ENCODE results near the gene FGD2. TPM values are rescaled to one million over a fixed set of nuclear protein-coding genes. Genes with fewer than 3 reads are reported as not detected.

Gene FGD2
- total RNA-seq, 1 experiment from 2014 or later = 0.10 TPM

DNA sequence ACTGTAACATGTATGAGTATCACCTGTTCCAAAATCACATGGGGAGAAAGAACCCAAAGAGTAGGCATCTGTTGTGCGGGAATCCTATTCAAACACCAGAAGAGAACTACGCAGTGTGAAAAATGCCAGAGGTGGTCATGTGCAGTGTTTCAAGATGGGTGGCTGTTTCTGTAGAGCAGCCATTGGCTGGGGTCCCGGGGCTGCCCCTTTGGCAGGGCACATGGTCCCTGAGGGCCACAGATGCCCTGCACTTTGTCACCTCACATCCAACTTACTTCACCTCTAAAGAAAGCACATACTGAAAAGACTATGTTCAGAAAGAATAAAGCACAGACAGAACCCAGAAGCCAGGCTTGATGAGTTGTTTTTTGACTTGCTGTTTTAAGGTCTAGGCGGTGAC is 31.8 kb upstream of the FGD2 start:
- BruUV-seq (replicated peaks) = no TSS peak
- intact Hi-C loops (cut with micrococcal nuclease) = no loop called here
- CTCF ChIA-PET = no interaction called here

More for the DNA sequence above, 31.8 kb upstream of the FGD2 start:
- H4K20me1 ChIP-seq (ENCODE audit: insufficient read depth) = no peaks in the 10 kb centered on the region
- peaks cover 72 to 90% of the 10 kb centered on the region in 2 experiments for H3K36me3 ChIP-seq (ENCODE audit: control insufficient read depth in 1 of 2, insufficient read depth in 2 of 2, low read length in 2 of 2)
- H3K9me2 ChIP-seq (ENCODE audit: insufficient read depth) = no peaks in the 10 kb centered on the region
- ChIA-PET POLR2A (no interaction called here), RAD21 (ENCODE audit: low non-redundant PET in 1 of 2, low total read pairs in 2 of 2, uncharacterized antibody in 2 of 2, unreplicated experiment in 2 of 2) (no interaction called here)
- TF ChIP-seq SIN3A (IDR thresholded peaks at IDR 0.05; ENCODE audit: low read depth) (no peak), EZH2 (IDR thresholded peaks at IDR 0.05) (no peak), CEBPB (IDR thresholded peaks at IDR 0.05; ENCODE audit: low read depth) (no peak), SP1 (IDR thresholded peaks at IDR 0.05; ENCODE audit: low read depth) (no peak), TCF7L2 (IDR thresholded peaks at IDR 0.05; ENCODE audit: borderline replicate concordance, extremely low read depth, insufficient read depth, insufficient read length) (no peak), ELF1 (IDR thresholded peaks at IDR 0.05; ENCODE audit: borderline replicate concordance, low read depth) (no peak), POLR2AphosphoS5 (IDR thresholded peaks at IDR 0.05; ENCODE audit: low read depth, low read length) (no peak), POLR2A (IDR thresholded peaks at IDR 0.05; ENCODE audit: borderline replicate concordance, extremely low read depth, insufficient read depth, insufficient read length) (no peak), CBX3 (IDR thresholded peaks at IDR 0.05; ENCODE audit: low read depth) (no peak), CTCF (IDR thresholded peaks at IDR 0.05 in 2 of 3, conservative IDR thresholded peaks at IDR 0.05 in 1 of 3; ENCODE audit: borderline replicate concordance in 1 of 3, insufficient read depth in 1 of 3, low read depth in 2 of 3, low read length in 2 of 3) (no peak), YY1 (IDR thresholded peaks at IDR 0.05; ENCODE audit: extremely low read depth, insufficient replicate concordance, low read depth, low read length) (no peak), ZFX (IDR thresholded peaks at IDR 0.05) (no peak), EZH2phosphoT487 (IDR thresholded peaks at IDR 0.05; ENCODE audit: borderline replicate concordance) (no peak)
- TF ChIP-seq, protein P1, sequence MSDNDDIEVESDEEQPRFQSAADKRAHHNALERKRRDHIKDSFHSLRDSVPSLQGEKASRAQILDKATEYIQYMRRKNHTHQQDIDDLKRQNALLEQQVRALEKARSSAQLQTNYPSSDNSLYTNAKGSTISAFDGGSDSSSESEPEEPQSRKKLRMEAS (IDR thresholded peaks at IDR 0.05) = no peak
- TF ChIP-seq, protein P2, sequence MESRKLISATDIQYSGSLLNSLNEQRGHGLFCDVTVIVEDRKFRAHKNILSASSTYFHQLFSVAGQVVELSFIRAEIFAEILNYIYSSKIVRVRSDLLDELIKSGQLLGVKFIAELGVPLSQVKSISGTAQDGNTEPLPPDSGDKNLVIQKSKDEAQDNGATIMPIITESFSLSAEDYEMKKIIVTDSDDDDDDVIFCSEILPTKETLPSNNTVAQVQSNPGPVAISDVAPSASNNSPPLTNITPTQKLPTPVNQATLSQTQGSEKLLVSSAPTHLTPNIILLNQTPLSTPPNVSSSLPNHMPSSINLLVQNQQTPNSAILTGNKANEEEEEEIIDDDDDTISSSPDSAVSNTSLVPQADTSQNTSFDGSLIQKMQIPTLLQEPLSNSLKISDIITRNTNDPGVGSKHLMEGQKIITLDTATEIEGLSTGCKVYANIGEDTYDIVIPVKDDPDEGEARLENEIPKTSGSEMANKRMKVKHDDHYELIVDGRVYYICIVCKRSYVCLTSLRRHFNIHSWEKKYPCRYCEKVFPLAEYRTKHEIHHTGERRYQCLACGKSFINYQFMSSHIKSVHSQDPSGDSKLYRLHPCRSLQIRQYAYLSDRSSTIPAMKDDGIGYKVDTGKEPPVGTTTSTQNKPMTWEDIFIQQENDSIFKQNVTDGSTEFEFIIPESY (IDR thresholded peaks at IDR 0.05; ENCODE audit: extremely low read depth, insufficient replicate concordance, low read length) = no peak
- TF ChIP-seq, protein P3, sequence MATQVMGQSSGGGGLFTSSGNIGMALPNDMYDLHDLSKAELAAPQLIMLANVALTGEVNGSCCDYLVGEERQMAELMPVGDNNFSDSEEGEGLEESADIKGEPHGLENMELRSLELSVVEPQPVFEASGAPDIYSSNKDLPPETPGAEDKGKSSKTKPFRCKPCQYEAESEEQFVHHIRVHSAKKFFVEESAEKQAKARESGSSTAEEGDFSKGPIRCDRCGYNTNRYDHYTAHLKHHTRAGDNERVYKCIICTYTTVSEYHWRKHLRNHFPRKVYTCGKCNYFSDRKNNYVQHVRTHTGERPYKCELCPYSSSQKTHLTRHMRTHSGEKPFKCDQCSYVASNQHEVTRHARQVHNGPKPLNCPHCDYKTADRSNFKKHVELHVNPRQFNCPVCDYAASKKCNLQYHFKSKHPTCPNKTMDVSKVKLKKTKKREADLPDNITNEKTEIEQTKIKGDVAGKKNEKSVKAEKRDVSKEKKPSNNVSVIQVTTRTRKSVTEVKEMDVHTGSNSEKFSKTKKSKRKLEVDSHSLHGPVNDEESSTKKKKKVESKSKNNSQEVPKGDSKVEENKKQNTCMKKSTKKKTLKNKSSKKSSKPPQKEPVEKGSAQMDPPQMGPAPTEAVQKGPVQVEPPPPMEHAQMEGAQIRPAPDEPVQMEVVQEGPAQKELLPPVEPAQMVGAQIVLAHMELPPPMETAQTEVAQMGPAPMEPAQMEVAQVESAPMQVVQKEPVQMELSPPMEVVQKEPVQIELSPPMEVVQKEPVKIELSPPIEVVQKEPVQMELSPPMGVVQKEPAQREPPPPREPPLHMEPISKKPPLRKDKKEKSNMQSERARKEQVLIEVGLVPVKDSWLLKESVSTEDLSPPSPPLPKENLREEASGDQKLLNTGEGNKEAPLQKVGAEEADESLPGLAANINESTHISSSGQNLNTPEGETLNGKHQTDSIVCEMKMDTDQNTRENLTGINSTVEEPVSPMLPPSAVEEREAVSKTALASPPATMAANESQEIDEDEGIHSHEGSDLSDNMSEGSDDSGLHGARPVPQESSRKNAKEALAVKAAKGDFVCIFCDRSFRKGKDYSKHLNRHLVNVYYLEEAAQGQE (IDR thresholded peaks at IDR 0.05; ENCODE audit: low read depth) = no peak
- no peaks in the 10 kb centered on the region for H3K27me3 ChIP-seq (ENCODE audit: insufficient read depth, low read length)
- no peak overlapping the region for H3K4me2 ChIP-seq (ENCODE audit: low read length)
- H3K79me2 ChIP-seq (ENCODE audit: insufficient read depth, low read length) = peaks cover 10% of the 10 kb centered on the region
- H2AFZ ChIP-seq (ENCODE audit: low read depth, low read length, poor library complexity, severe bottlenecking) = no peak overlapping the region
- DNase-seq (ENCODE audit: low read depth, low spot score) = no peak
- H3K9me3 ChIP-seq (ENCODE audit: control insufficient read depth in 1 of 2, insufficient read depth in 1 of 2, low read depth in 1 of 2, low read length in 2 of 2) = no peaks in the 10 kb centered on the region
- no peak overlapping the region for H3K9ac ChIP-seq (ENCODE audit: low read length)
- H3K27ac ChIP-seq (ENCODE audit: low read depth, low read length) = no peak overlapping the region
- no peak overlapping the region for H3K4me3 ChIP-seq (replicated peaks in 1 of 2; ENCODE audit: low read depth in 1 of 2, low read length in 2 of 2)
- ATAC-seq = no peak
- H3K4me1 ChIP-seq (ENCODE audit: control insufficient read depth in 1 of 2, insufficient read depth in 2 of 2, low read length in 2 of 2) = no peaks in the 10 kb centered on the region
